ENCODE data around the gene GPC6. TPM values are rescaled to one million over a fixed set of nuclear protein-coding genes. Genes with fewer than 3 reads are reported as not detected.

GPC6 gene
- total and polyA plus RNA-seq, 4 donors, result 5.9 to 29.1 (median 18.2) TPM

- DNase-seq (ENCODE audit: low spot score), result no peak
- no peak overlapping the region for H3K27ac ChIP-seq (ENCODE audit: low read depth in 1 of 2, low read length in 2 of 2)
- no peak for TF ChIP-seq NR2F2 (IDR thresholded peaks at IDR 0.05)
- no peak for TF ChIP-seq SP1 (IDR thresholded peaks at IDR 0.05)
- TF ChIP-seq REST (IDR thresholded peaks at IDR 0.05), result no peak
- no peak for TF ChIP-seq YY1 (IDR thresholded peaks at IDR 0.05)
- H3K27me3 ChIP-seq (ENCODE audit: control insufficient read depth in 4 of 4, insufficient read depth in 4 of 4, low read length in 3 of 4), result no peaks in the 10 kb centered on the region
- H3K4me1 ChIP-seq (ENCODE audit: control insufficient read depth in 4 of 4, insufficient read depth in 4 of 4, low read length in 3 of 4), result peaks cover 0 to 18% (median 8%) of the 10 kb centered on the region in 4 donors
- no peak overlapping the region for H3K4me3 ChIP-seq (ENCODE audit: low read depth in 1 of 3, low read length in 3 of 3)
- no peak overlapping the region for H3K9ac ChIP-seq (ENCODE audit: low read depth in 1 of 2, low read length in 2 of 2)
- H3K9me3 ChIP-seq (ENCODE audit: control insufficient read depth in 4 of 4, low read length in 3 of 4), result no peaks in the 10 kb centered on the region
- no peaks in the 10 kb centered on the region for H3K36me3 ChIP-seq (ENCODE audit: control insufficient read depth in 4 of 4, insufficient read depth in 3 of 4, low read depth in 1 of 4, low read length in 3 of 4)
- WGBS, result 96% methylated on average over 4 of the region's 4 CpGs
Observed at GRCh38 chr13:94233837-94234236, 1007.2 kb downstream of the GPC6 start.

- H3K4me1 ChIP-seq (ENCODE audit: control insufficient read depth in 4 of 4, insufficient read depth in 4 of 4, low read length in 3 of 4), result peaks cover 0 to 18% (median 8%) of the 10 kb centered on the region in 4 donors
- no peaks in the 10 kb centered on the region for H3K36me3 ChIP-seq (ENCODE audit: control insufficient read depth in 4 of 4, insufficient read depth in 3 of 4, low read depth in 1 of 4, low read length in 3 of 4)
- TF ChIP-seq ATF3 (IDR thresholded peaks at IDR 0.05) (no peak), MAX (IDR thresholded peaks at IDR 0.05) (no peak), YY1 (IDR thresholded peaks at IDR 0.05) (no peak), CTCF (IDR thresholded peaks at IDR 0.05; ENCODE audit: low read depth, low read length, missing input control) (no peak)
- no peaks in the 10 kb centered on the region for H3K27me3 ChIP-seq (ENCODE audit: control insufficient read depth in 4 of 4, insufficient read depth in 4 of 4, low read length in 3 of 4)
- no peak overlapping the region for H3K4me3 ChIP-seq (ENCODE audit: low read depth in 1 of 3, low read length in 3 of 3)
- WGBS, result 84% methylated on average over 2 of the region's 2 CpGs
- H3K9me3 ChIP-seq (ENCODE audit: control insufficient read depth in 4 of 4, low read length in 3 of 4), result no peaks in the 10 kb centered on the region
- DNase-seq (ENCODE audit: low spot score), result no peak
- H3K9ac ChIP-seq (ENCODE audit: low read depth in 1 of 2, low read length in 2 of 2), result no peak overlapping the region
- H3K27ac ChIP-seq (ENCODE audit: low read depth in 1 of 2, low read length in 2 of 2), result no peak overlapping the region
Observed at GRCh38 chr13:94234738-94235137, 1008.1 kb downstream of the GPC6 start.

GRCh38 chr13:94236132-94236531 is 1009.5 kb downstream of the GPC6 start:
- no peak overlapping the region for H3K4me3 ChIP-seq (ENCODE audit: low read depth in 1 of 3, low read length in 3 of 3)
- H3K4me1 ChIP-seq (ENCODE audit: control insufficient read depth in 4 of 4, insufficient read depth in 4 of 4, low read length in 3 of 4), result peaks cover 0 to 18% (median 8%) of the 10 kb centered on the region in 4 donors
- H3K27ac ChIP-seq (ENCODE audit: low read depth in 1 of 2, low read length in 2 of 2), result no peak overlapping the region
- no peaks in the 10 kb centered on the region for H3K27me3 ChIP-seq (ENCODE audit: control insufficient read depth in 4 of 4, insufficient read depth in 4 of 4, low read length in 3 of 4)
- TF ChIP-seq HNF4A (conservative IDR thresholded peaks at IDR 0.05) (peak; percentile 7 to 17), RXRA (IDR thresholded peaks at IDR 0.05) (peak in 1 of 2 donors; percentile 10), HNF4G (IDR thresholded peaks at IDR 0.05) (no peak), CTCF (IDR thresholded peaks at IDR 0.05; ENCODE audit: low read depth, low read length, missing input control) (no peak)
- H3K9me3 ChIP-seq (ENCODE audit: control insufficient read depth in 4 of 4, low read length in 3 of 4), result no peaks in the 10 kb centered on the region
- no peak for DNase-seq (ENCODE audit: low spot score)
- H3K36me3 ChIP-seq (ENCODE audit: control insufficient read depth in 4 of 4, insufficient read depth in 3 of 4, low read depth in 1 of 4, low read length in 3 of 4), result no peaks in the 10 kb centered on the region
- 11% methylated on average over 2 of the region's 2 CpGs for WGBS
- no peak overlapping the region for H3K9ac ChIP-seq (ENCODE audit: low read depth in 1 of 2, low read length in 2 of 2)

Data from liver (tissue), 9 donors.